B cell (primary cell): ENCODE measurements around the gene PRSS3. TPM values are rescaled to one million over a fixed set of nuclear protein-coding genes. Genes with fewer than 3 reads are reported as not detected.
"Not testable (repeated sequence)": the region's sequence is repeated elsewhere in the genome, so short reads cannot be mapped to it uniquely, and the experiment has no call there.

Experiments used
- ATAC-seq: fragments of 200-7000 bp; cut with Tn5 transposase; one replicate; pipeline ENCODE4 v1.10.0; 2021; ENCODE audit warnings: low read depth, mild to moderate bottlenecking, moderate number of reproducible peaks, moderate library complexity
- CTCF ChIA-PET: fragments of 350-600 bp; sonication (Branson Sonifier 250); formaldehyde crosslinking; loops from one replicate; lab custom pipeline; 2021; ENCODE audit warnings: antibody characterized with exemption, inconsistent platforms; lab: Charles Lee
- POLR2A ChIA-PET: fragments of 350-600 bp; sonication (Branson Sonifier 250); formaldehyde crosslinking; loops from one replicate; lab custom pipeline; 2021; ENCODE audit warnings: antibody characterized with exemption; lab: Charles Lee
- DNase-seq: peaks from one replicate; pipeline ENCODE4 v3.0.0; 2013
- H2AFZ ChIP-seq: 2 replicates; pipeline ENCODE4 v1.6.1; 2012; ENCODE audit warnings: mild to moderate bottlenecking, low read depth, low read length; ENCODE audit not compliant: insufficient read depth, poor library complexity, severe bottlenecking
- H3K27ac ChIP-seq, 2 donors: 1 replicate in 1 of 2; 2 replicates in 1 of 2; pipeline ENCODE4 v1.5.1; 2012 to 2013; ENCODE audit warnings: low read length in 2 of 2, mild to moderate bottlenecking in 2 of 2, moderate library complexity in 1 of 2
- H3K27me3 ChIP-seq, 4 experiments: fragments of 200-600 bp in 1 of 4; sonication (generic) in 1 of 4; replicated peaks in 1 of 4; 1 replicate in 2 of 4; 2 replicates in 2 of 4; pipeline versions ENCODE4 v1.6.1 to v1.7.0; 2013 to 2016; ENCODE audit warnings: low read length in 3 of 4, mild to moderate bottlenecking in 2 of 4, mixed read lengths in 1 of 4, moderate library complexity in 1 of 4; ENCODE audit not compliant: insufficient read depth in 4 of 4, control insufficient read depth in 3 of 4; ENCODE audit errors: control extremely low read depth in 1 of 4
- H3K36me3 ChIP-seq, 2 experiments: replicated peaks in 1 of 2; 1 replicate in 1 of 2; 2 replicates in 1 of 2; pipeline versions ENCODE4 v1.6.1 to v1.7.1; 2013; ENCODE audit warnings: low read length in 1 of 2; ENCODE audit not compliant: insufficient read depth in 2 of 2, control insufficient read depth in 1 of 2; ENCODE audit errors: control extremely low read depth in 1 of 2, extremely low read depth in 1 of 2
- H3K4me1 ChIP-seq, 2 donors: fragments of 200-600 bp in 1 of 2; sonication (generic) in 1 of 2; 1 replicate in 1 of 2; 2 replicates in 1 of 2; pipeline versions ENCODE4 v1.5.1 to v1.6.1; 2013 to 2017; ENCODE audit warnings: low read length in 2 of 2; ENCODE audit not compliant: control insufficient read depth in 2 of 2, insufficient read depth in 2 of 2
- H3K4me2 ChIP-seq: replicated peaks from 2 replicates; pipeline ENCODE3; 2012; ENCODE audit warnings: mild to moderate bottlenecking, low read depth, low read length; ENCODE audit not compliant: poor library complexity, severe bottlenecking
- H3K4me3 ChIP-seq, 5 experiments: fragments of 200-600 bp in 1 of 5; sonication (generic) in 1 of 5; 1 replicate in 3 of 5; 2 replicates in 2 of 5; pipeline versions ENCODE4 v1.5.1 to v1.7.0; 2011 to 2016; ENCODE audit warnings: low read length in 4 of 5, mild to moderate bottlenecking in 4 of 5, low read depth in 2 of 5, control low read depth in 1 of 5, moderate library complexity in 1 of 5; ENCODE audit not compliant: insufficient read depth in 1 of 5; ENCODE audit errors: control extremely low read depth in 1 of 5, extremely low read depth in 1 of 5
- H3K79me2 ChIP-seq: fragments of 200-600 bp; sonication (generic); one replicate; pipeline ENCODE4 v1.6.0; 2016; ENCODE audit warnings: low read length; ENCODE audit not compliant: control insufficient read depth, insufficient read depth
- H3K9ac ChIP-seq: fragments of 200-600 bp; sonication (generic); 2 replicates; pipeline ENCODE4 v1.6.1; 2017; ENCODE audit warnings: mild to moderate bottlenecking, low read length, moderate library complexity
- H3K9me3 ChIP-seq, 3 donors: one replicate each; pipeline versions ENCODE4 v1.6.1 to v1.7.1; 2013; ENCODE audit warnings: low read length in 2 of 3; ENCODE audit not compliant: control insufficient read depth in 2 of 3, insufficient read depth in 1 of 3; ENCODE audit errors: control extremely low read depth in 1 of 3
- H4K20me1 ChIP-seq: 2 replicates; pipeline ENCODE4 v1.6.0; 2012; ENCODE audit warnings: mild to moderate bottlenecking, low read length; ENCODE audit not compliant: insufficient read depth, control insufficient read depth, poor library complexity, severe bottlenecking
- H3K27ac Mint-ChIP-seq: one replicate; pipeline ENCODE4 v1.8.0; 2021; ENCODE audit warnings: mixed read lengths
- H3K27me3 Mint-ChIP-seq: one replicate; pipeline ENCODE4 v1.8.0; 2021; ENCODE audit warnings: mixed read lengths
- H3K4me1 Mint-ChIP-seq: one replicate; pipeline ENCODE4 v1.8.0; 2021; ENCODE audit warnings: mixed read lengths
- H3K4me3 Mint-ChIP-seq: one replicate; pipeline ENCODE4 v1.8.0; 2021; ENCODE audit warnings: mixed read lengths
- H3K9me3 Mint-ChIP-seq: one replicate; pipeline ENCODE4 v1.8.0; 2022; ENCODE audit warnings: mixed read lengths; ENCODE audit not compliant: insufficient read depth
- EZH2 ChIP-seq: IDR thresholded peaks from 2 replicates; pipeline ENCODE4 v1.6.1; 2012; ENCODE audit warnings: borderline replicate concordance, low read depth, mild to moderate bottlenecking, moderate library complexity, low read length; ENCODE audit not compliant: insufficient read depth, poor library complexity, severe bottlenecking
- WGBS: methylation state at CpG from one replicate; pipeline ENCODE4 v1.1.5; 2013; ENCODE audit warnings: missing lambda C conversion rate; ENCODE audit not compliant: insufficient coverage; 5-methylcytosine and 5-hydroxymethylcytosine counted together
- intact Hi-C: fragments of 100-400 bp; cut with micrococcal nuclease; formaldehyde crosslinking; loops from one replicate; pipeline ENCODE4 v1.10.0; 2022
- polyA plus RNA-seq: library from polyadenylated mRNA; depleted of rRNA; stranded (reverse); fragments of >200 nt; gene quantifications from 2 replicates; pipeline ENCODE4 v1.2.3, GENCODE V29; 2012
- total RNA-seq, 2 donors: library from RNA; stranded (reverse); fragments of 120-200 nt in 1 of 2; gene quantifications; 1 replicate in 1 of 2; 2 replicates in 1 of 2; pipeline versions ENCODE4 v1.2.3 to v1.2.4, GENCODE V29; 2013 to 2022
- TF ChIP-seq, protein P1 (sequence below): fragments of 200-600 bp; IDR thresholded peaks from one replicate; pipeline ENCODE4 v1.8.0; 2022; ENCODE audit warnings: antibody characterized with exemption, mild to moderate bottlenecking

PRSS3 gene
- total and polyA plus RNA-seq, 2 donors (not counting 1 experiment from before 2014, with no cell fraction given) = not detected

DNA sequence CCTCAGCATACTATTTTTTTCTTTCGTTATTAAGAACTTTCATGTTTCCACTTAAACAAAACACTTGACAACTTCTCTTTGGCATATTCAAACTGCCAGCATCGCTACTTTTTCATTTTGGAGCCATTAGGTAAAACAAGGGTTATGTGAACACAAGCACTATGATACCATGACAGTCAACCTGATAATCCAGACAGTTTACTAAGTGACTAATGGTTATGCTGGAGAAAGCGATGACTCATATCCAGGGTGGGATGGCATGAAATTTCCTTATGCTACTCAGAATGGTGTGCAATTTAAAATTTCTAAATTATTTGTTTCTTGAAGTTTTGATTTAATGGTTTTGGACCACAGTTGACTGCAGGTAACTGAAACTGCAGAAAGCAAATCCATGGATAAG, 29.9 kb upstream of the PRSS3 start:
- Mint-ChIP-seq H3K9me3 (no peaks in the 10 kb centered on the region), H3K4me3 (no peak overlapping the region), H3K27ac (no peak overlapping the region), H3K27me3 (peaks cover 13% of the 10 kb centered on the region), H3K4me1 (no peaks in the 10 kb centered on the region)
- H3K4me1 ChIP-seq = no peaks in the 10 kb centered on the region
- no peak for TF ChIP-seq EZH2
- TF ChIP-seq, protein P1, sequence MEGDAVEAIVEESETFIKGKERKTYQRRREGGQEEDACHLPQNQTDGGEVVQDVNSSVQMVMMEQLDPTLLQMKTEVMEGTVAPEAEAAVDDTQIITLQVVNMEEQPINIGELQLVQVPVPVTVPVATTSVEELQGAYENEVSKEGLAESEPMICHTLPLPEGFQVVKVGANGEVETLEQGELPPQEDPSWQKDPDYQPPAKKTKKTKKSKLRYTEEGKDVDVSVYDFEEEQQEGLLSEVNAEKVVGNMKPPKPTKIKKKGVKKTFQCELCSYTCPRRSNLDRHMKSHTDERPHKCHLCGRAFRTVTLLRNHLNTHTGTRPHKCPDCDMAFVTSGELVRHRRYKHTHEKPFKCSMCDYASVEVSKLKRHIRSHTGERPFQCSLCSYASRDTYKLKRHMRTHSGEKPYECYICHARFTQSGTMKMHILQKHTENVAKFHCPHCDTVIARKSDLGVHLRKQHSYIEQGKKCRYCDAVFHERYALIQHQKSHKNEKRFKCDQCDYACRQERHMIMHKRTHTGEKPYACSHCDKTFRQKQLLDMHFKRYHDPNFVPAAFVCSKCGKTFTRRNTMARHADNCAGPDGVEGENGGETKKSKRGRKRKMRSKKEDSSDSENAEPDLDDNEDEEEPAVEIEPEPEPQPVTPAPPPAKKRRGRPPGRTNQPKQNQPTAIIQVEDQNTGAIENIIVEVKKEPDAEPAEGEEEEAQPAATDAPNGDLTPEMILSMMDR = no peak
- DNase-seq = no peak
- no peak overlapping the region for H3K9ac ChIP-seq
- no peaks in the 10 kb centered on the region for H3K27me3 ChIP-seq
- no peak overlapping the region for H2AFZ ChIP-seq
- ChIA-PET CTCF (no interaction called here), POLR2A (no interaction called here)
- H3K27ac ChIP-seq = no peak overlapping the region
- no peaks in the 10 kb centered on the region for H3K9me3 ChIP-seq
- no peak overlapping the region for H3K4me3 ChIP-seq
- H4K20me1 ChIP-seq = no peaks in the 10 kb centered on the region
- no peak overlapping the region for H3K4me2 ChIP-seq
- H3K79me2 ChIP-seq = no peaks in the 10 kb centered on the region
- no peaks in the 10 kb centered on the region for H3K36me3 ChIP-seq
- intact Hi-C loops = no loop called here
- WGBS = no CpG with 5 or more reads among the region's 3 CpGs
- no peak for ATAC-seq

DNA sequence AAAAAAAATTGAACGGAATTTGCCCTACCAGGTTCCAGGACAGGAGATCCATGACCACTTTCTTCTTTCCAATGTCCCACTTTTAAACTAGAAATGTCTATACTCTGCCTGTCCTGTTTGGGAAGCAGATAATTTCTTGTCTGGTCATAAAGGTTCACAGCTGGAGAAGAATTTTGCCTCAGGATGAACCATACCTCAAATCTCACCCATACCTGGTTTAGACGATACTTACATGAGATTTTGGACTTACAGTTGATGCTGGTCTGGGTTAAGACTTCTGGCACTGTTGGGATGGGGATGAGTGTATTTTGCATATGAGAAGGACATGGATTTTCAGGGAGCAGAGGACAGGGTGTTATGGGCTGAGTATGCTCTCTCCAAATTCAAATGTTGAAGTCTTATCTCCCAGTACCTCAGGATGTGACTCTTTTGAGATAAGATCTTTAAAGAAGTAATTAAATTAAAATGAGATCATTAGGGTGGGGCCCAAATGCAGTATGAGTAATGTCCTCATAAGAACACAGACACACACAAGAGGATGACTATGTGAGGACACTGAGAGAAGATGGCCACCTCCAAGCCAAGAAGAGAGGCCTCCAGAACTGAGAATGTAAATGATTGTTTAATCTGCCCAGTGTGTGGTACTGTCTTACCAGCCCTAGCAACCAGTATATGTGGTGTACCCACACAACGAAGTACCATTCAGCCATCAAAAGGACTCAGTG, 25.0 kb upstream of the PRSS3 start:
- intact Hi-C loops, H3K9me3 Mint-ChIP-seq, H3K27ac ChIP-seq, H3K27me3 ChIP-seq, H3K4me1 Mint-ChIP-seq, H3K4me1 ChIP-seq, H3K9me3 ChIP-seq, H4K20me1 ChIP-seq, H3K36me3 ChIP-seq, H3K4me3 ChIP-seq, H3K27ac Mint-ChIP-seq, H2AFZ ChIP-seq, H3K79me2 ChIP-seq, H3K9ac ChIP-seq, POLR2A ChIA-PET, H3K4me2 ChIP-seq, DNase-seq, H3K4me3 Mint-ChIP-seq, ATAC-seq: not testable (repeated sequence)
- peaks cover 13% of the 10 kb centered on the region for H3K27me3 Mint-ChIP-seq
- WGBS = 86% methylated on average over 1 of the region's 3 CpGs
- CTCF ChIA-PET = interaction anchor here (0.9 kb wide), 1 partner anchor 8 kb away, joined by 3 read pairs; no protein-coding TSS in a partner anchor

DNA sequence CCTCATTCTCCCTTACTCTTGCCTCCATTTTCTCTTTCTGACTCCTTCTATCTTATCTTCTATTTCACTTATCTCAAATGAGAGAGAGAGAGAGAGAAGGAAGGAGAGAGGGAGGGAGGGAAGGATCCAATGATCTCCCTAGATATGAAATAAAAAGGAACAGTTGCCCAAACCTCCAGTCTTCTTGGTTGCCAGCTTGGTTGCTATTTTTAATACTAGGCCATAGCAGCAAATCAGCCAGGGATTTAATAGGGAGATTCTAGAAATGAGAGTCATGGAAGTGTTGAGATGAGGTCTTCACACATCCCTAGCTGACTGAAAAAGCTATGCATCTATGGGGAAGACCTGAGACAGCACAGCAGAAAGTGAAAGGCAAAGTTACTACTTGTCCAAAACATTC, 22.2 kb upstream of the PRSS3 start:
- intact Hi-C loops, H3K9me3 Mint-ChIP-seq, H3K36me3 ChIP-seq, H3K27ac Mint-ChIP-seq, H3K79me2 ChIP-seq, H4K20me1 ChIP-seq, H3K4me3 Mint-ChIP-seq, H3K4me2 ChIP-seq, H3K4me1 ChIP-seq, H3K4me1 Mint-ChIP-seq, H3K4me3 ChIP-seq, H3K27ac ChIP-seq, H3K9ac ChIP-seq, H3K9me3 ChIP-seq, POLR2A ChIA-PET, H3K27me3 ChIP-seq, H2AFZ ChIP-seq, ATAC-seq, DNase-seq: not testable (repeated sequence)
- CTCF ChIA-PET = interaction anchor here (0.9 kb wide), 1 partner anchor 41 kb away, joined by 4 read pairs; no protein-coding TSS in a partner anchor
- peaks cover 13% of the 10 kb centered on the region for H3K27me3 Mint-ChIP-seq
